Measurements from ENCODE around the gene FMC1. TPM values are rescaled to one million over a fixed set of nuclear protein-coding genes. Genes with fewer than 3 reads are reported as not detected.
A peak's percentile ranks its signal among the peaks of the same experiment; 100 is the strongest.

The FMC1 gene
- total and polyA plus RNA-seq, 2 donors (not counting 1 experiment from before 2014, with no cell fraction given), result 10.1 to 23.0 TPM

- TF ChIP-seq CTCF (conservative IDR thresholded peaks at IDR 0.05 in 1 of 2, IDR thresholded peaks at IDR 0.05 in 1 of 2; ENCODE audit: low read depth in 1 of 2, low read length in 2 of 2), result no peak
- no peak for TF ChIP-seq EZH2 (IDR thresholded peaks at IDR 0.05; ENCODE audit: low read length, missing control alignments)
- H3K9me3 ChIP-seq (ENCODE audit: control insufficient read depth, insufficient read depth, low read depth, low read length), result no peaks in the 10 kb centered on the region
Observed at GRCh38 chr7:139299296-139299695, 41.8 kb upstream of the FMC1 start.

GRCh38 chr7:139300390-139300789, 40.7 kb upstream of the FMC1 start:
- no peaks in the 10 kb centered on the region for H3K36me3 ChIP-seq (ENCODE audit: control insufficient read depth, insufficient read depth, low read length)
- no peaks in the 10 kb centered on the region for H3K4me1 ChIP-seq (ENCODE audit: control insufficient read depth, extremely low read depth, insufficient read depth, low read length)
- TF ChIP-seq EZH2 (IDR thresholded peaks at IDR 0.05; ENCODE audit: low read length, missing control alignments) (no peak), CTCF (conservative IDR thresholded peaks at IDR 0.05 in 1 of 2, IDR thresholded peaks at IDR 0.05 in 1 of 2; ENCODE audit: low read depth in 1 of 2, low read length in 2 of 2) (no peak)
- no peak overlapping the region for H3K27ac ChIP-seq (ENCODE audit: insufficient read depth, low read length)
- no peak overlapping the region for H2AFZ ChIP-seq (ENCODE audit: low read length)
- no peaks in the 10 kb centered on the region for H3K27me3 ChIP-seq (ENCODE audit: control insufficient read depth, insufficient read depth, low read length)
- DNase-seq (ENCODE audit: low read depth in 2 of 2), result peak in 1 of 2 donors; percentile 8
- H3K9ac ChIP-seq (ENCODE audit: insufficient read depth, low read length), result no peak overlapping the region
- H3K79me2 ChIP-seq (ENCODE audit: control insufficient read depth, insufficient read depth, low read length), result no peaks in the 10 kb centered on the region
- H3K4me2 ChIP-seq (ENCODE audit: extremely low read depth, insufficient read depth, low read length), result no peak overlapping the region
- H3K9me3 ChIP-seq (ENCODE audit: control insufficient read depth, insufficient read depth, low read depth, low read length), result no peaks in the 10 kb centered on the region
- H4K20me1 ChIP-seq (ENCODE audit: control insufficient read depth, extremely low read depth, insufficient read depth, low read length), result no peaks in the 10 kb centered on the region
- no peak overlapping the region for H3K4me3 ChIP-seq (replicated peaks in 1 of 4; ENCODE audit: control extremely low read depth in 1 of 4, insufficient read depth in 1 of 4, low read depth in 3 of 4, low read length in 4 of 4)

More at GRCh38 chr7:139299296-139299695, 41.8 kb upstream of the FMC1 start:
- no peaks in the 10 kb centered on the region for H4K20me1 ChIP-seq (ENCODE audit: control insufficient read depth, extremely low read depth, insufficient read depth, low read length)
- no peak overlapping the region for H3K27ac ChIP-seq (ENCODE audit: insufficient read depth, low read length)
- H3K79me2 ChIP-seq (ENCODE audit: control insufficient read depth, insufficient read depth, low read length), result no peaks in the 10 kb centered on the region
- H3K27me3 ChIP-seq (ENCODE audit: control insufficient read depth, insufficient read depth, low read length), result no peaks in the 10 kb centered on the region
- no peak overlapping the region for H3K9ac ChIP-seq (ENCODE audit: insufficient read depth, low read length)
- H3K4me1 ChIP-seq (ENCODE audit: control insufficient read depth, extremely low read depth, insufficient read depth, low read length), result no peaks in the 10 kb centered on the region
- no peak for DNase-seq (ENCODE audit: low read depth in 2 of 2)
- no peak overlapping the region for H2AFZ ChIP-seq (ENCODE audit: low read length)
- H3K36me3 ChIP-seq (ENCODE audit: control insufficient read depth, insufficient read depth, low read length), result no peaks in the 10 kb centered on the region
- H3K4me2 ChIP-seq (ENCODE audit: extremely low read depth, insufficient read depth, low read length), result no peak overlapping the region
- H3K4me3 ChIP-seq (replicated peaks in 1 of 4; ENCODE audit: control extremely low read depth in 1 of 4, insufficient read depth in 1 of 4, low read depth in 3 of 4, low read length in 4 of 4), result no peak overlapping the region

- no peaks in the 10 kb centered on the region for H3K79me2 ChIP-seq (ENCODE audit: control insufficient read depth, insufficient read depth, low read length)
Observed at GRCh38 chr7:139304517-139304916, 36.6 kb upstream of the FMC1 start.

More at GRCh38 chr7:139304517-139304916, 36.6 kb upstream of the FMC1 start:
- H3K9me3 ChIP-seq (ENCODE audit: control insufficient read depth, insufficient read depth, low read depth, low read length), result no peaks in the 10 kb centered on the region
- no peaks in the 10 kb centered on the region for H4K20me1 ChIP-seq (ENCODE audit: control insufficient read depth, extremely low read depth, insufficient read depth, low read length)
- no peaks in the 10 kb centered on the region for H3K36me3 ChIP-seq (ENCODE audit: control insufficient read depth, insufficient read depth, low read length)
- H3K4me3 ChIP-seq (replicated peaks in 1 of 4; ENCODE audit: control extremely low read depth in 1 of 4, insufficient read depth in 1 of 4, low read depth in 3 of 4, low read length in 4 of 4), result no peak overlapping the region
- DNase-seq (ENCODE audit: low read depth in 2 of 2), result no peak
- no peaks in the 10 kb centered on the region for H3K27me3 ChIP-seq (ENCODE audit: control insufficient read depth, insufficient read depth, low read length)
- H3K4me1 ChIP-seq (ENCODE audit: control insufficient read depth, extremely low read depth, insufficient read depth, low read length), result no peaks in the 10 kb centered on the region
- TF ChIP-seq CTCF (conservative IDR thresholded peaks at IDR 0.05 in 1 of 2, IDR thresholded peaks at IDR 0.05 in 1 of 2; ENCODE audit: low read depth in 1 of 2, low read length in 2 of 2) (no peak), EZH2 (IDR thresholded peaks at IDR 0.05; ENCODE audit: low read length, missing control alignments) (no peak)
- H3K4me2 ChIP-seq (ENCODE audit: extremely low read depth, insufficient read depth, low read length), result no peak overlapping the region
- H3K27ac ChIP-seq (ENCODE audit: insufficient read depth, low read length), result no peak overlapping the region
- no peak overlapping the region for H3K9ac ChIP-seq (ENCODE audit: insufficient read depth, low read length)
- H2AFZ ChIP-seq (ENCODE audit: low read length), result no peak overlapping the region

Data from fibroblast of lung (primary cell).